ENCODE data around the gene SPECC1.
"Not testable (repeated sequence)": the region's sequence is repeated elsewhere in the genome, so short reads cannot be mapped to it uniquely, and the experiment has no call there.

The SPECC1 gene

DNA sequence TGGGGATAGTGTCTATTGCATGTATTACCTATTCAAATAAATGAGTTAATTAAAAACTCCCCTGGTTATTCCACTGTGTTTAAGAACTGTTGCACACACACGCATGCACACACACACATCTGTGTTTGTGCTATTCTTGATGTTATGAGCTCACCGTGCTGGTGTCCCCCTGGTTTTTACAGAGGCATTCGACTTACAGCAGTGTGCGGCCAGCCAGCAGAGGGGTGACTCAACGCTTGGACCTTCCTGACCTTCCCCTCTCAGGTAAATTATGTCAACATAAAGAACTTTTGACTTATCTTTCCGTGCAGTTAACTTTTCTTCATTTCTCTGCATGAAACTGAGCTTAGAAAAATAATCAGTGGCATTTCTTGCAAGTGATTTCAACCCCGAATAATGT is 244.2 kb downstream of the SPECC1 start:
- DNase-seq = no peak

GRCh38 chr17:20254541-20254940 is 245.4 kb downstream of the SPECC1 start:
- DNase-seq = no peak

- no peak for DNase-seq
Observed at GRCh38 chr17:20256144-20256543, 247.0 kb downstream of the SPECC1 start.

DNA sequence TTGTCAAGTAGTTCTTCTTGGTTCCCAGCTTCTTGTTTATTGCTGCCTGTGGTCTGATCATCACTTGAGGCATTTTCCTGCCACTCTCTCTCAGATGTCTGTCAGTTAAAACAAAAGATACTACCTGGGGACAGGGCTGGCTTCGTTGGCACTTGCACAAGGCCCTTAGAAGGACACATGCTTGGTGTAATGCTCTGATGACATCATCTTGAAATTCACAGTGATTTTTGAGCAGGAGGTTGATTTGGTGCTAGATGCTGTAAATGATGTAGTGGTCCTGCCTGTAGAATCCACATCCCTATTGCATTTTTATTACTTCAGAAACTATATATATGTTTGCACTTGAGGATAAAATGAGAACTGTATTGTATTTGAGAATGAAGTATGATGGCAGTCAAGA is 247.8 kb downstream of the SPECC1 start:
- DNase-seq = no peak

GRCh38 chr17:20257798-20258197 is 248.6 kb downstream of the SPECC1 start:
- no peak for DNase-seq

- no peak for DNase-seq
Observed at GRCh38 chr17:20259668-20260067, 250.5 kb downstream of the SPECC1 start.

GRCh38 chr17:20260268-20260667 is 251.1 kb downstream of the SPECC1 start:
- DNase-seq = no peak

GRCh38 chr17:20262226-20263114 is 253.3 kb downstream of the SPECC1 start:
- no peak for DNase-seq

DNA sequence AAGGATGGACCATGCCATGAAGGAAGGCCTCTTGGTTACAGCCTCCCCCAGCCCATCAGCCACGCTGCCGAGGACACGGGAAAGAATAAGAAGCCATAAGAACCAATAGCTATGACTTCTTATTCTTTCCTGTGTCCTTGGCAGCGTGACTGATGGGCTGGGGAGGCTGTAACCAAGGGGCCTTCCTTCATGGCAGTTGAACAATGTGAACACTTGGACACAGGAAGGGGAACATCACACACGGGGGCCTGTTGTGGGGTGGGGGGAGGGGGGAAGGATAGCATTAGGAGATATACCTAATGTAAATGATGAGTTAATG is 253.9 kb downstream of the SPECC1 start:
- DNase-seq = not testable (repeated sequence)

- no peak for DNase-seq
Observed at GRCh38 chr17:20263595-20263994, 254.4 kb downstream of the SPECC1 start.

- DNase-seq = no peak
Observed at GRCh38 chr17:20264996-20265395, 255.8 kb downstream of the SPECC1 start.

DNA sequence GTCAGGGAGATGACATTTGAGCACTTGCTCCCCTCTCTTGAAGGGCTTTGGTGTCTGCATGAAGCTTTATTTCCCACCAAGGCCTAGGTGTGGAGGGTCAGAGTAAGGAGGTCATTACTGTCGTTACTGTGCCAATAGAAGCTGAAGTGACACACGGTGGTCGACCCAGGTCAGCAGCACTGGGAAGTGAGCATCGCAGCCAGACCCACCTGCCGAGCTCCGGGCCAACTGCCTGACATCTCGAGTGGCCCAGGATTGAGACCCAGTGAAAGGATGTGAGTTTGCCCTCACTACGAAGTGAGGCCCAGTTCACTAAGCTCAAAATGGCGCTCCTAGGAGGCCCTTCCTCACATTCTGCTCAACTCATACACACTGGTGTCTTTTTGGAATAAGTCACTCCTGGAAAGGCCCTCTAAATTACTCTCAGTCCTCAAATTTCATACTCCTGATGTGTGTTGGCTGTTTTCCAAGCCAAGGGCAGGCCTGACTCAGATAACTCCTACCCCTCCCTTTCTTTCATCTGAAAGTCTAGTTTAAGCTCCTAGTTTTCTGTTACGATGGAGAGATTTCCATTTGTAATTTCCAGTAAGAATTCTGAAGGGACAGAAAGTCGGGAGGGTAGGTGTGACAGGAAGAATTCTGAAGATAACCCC is 257.8 kb downstream of the SPECC1 start:
- DNase-seq = no peak

DNA sequence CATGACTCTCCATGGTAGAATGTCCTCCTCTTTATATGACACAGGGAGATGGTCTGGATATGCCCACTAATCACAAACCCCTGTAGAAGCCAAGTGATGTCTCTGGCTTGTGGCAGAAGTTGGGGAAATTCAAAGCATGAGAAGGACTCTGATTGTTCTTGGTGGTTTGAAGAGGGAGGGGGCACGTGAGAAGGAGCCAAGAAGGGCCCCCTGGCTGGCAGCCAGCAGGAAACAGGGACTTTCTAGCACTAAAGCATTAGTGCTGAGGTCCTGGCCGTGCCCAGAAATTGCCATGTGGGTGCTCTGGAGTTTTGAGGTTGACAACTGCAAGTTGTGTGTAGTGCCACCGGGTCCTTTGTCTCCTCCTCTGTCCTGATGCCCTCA is 258.3 kb downstream of the SPECC1 start:
- DNase-seq = no peak

GRCh38 chr17:20270369-20270768 is 261.2 kb downstream of the SPECC1 start:
- DNase-seq = no peak

DNA sequence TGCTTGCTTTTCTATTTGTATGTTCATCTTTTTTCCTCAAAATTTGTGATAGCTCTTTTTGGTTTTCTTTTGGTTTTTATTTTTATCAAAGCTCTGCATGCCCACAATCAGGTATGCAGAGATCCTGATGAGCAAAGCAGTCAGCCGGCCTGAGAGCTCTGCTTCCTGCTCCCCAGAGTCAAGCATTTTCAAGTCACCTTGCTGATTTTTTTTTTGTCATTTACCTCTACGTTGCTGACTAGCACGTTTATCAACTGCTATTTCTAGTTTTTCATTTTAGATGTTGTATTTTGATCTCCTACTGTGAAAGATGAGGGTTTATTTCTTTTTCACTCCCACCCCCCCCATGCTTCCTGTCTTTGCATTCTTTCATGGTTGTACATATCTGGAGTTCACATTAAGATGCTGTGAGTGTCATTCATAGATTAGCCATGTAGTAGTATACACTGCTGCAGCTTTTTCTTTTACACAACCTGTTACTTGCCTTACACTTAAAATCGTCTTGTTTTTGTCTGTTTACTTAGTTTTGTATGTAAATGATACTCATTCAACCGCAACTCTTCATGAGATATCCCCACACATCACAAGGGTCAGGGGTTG is 262.0 kb downstream of the SPECC1 start:
- DNase-seq = no peak

GRCh38 chr17:20273741-20274500 is 264.8 kb downstream of the SPECC1 start:
- DNase-seq = no peak

DNA sequence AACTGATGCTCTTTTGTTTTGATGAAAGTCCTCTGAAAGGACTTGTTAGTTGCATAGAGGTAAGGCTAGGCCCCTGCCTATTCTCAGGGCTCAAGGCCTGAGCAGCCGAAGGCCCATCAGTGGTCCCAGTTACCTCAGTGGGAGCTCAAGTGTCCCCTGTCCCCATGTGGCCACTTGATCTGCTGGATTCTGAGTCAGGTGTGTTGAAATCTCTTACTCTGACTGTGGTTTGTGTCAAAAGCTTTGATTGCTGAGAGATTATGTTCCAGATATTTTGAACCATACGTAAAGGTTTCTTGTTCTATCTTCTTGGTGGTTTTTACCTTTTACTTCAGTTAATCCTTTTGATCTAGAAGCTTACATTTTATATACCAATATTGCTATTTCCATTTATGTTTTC is 266.5 kb downstream of the SPECC1 start:
- no peak for DNase-seq

DNA sequence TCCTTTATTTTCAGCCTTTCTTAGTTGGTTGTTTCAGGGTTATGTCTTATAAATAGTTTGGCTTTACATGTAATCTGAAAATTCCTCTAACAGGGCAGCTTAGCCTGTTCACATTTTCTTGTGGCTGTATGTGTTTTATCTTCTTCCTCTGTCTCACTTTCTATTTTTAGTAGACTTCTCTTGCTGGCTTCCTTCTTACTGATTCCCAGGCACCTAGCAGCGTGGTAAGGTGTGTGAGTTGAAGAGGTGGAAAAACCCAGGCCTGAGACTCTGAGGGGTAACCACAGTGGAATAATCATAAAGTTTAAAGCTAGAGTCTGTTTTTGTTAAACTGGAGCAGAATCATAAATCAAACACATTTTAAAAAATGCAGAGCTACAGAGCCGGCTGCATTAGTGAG is 267.3 kb downstream of the SPECC1 start:
- no peak for DNase-seq

DNA sequence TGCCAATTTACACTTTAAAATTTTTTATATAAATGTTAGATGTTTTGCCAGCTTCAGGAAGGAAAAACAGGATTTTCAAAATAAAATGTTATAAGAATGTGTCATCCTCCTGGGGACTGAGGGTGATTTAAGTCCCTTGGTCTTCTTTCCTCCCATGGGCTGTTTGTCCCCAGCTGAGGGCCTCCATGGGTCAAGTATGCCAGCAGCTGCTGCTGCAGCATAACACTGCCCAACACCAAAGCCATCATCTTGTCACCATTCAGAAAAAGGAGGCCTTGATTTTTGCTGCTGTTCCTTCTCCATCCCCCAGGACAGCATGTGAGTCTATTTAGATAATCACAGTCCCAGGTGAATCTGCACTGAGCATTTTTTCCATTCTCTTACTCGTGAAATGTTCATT is 269.6 kb downstream of the SPECC1 start:
- no peak for DNase-seq

GRCh38 chr17:20279631-20280030 is 270.5 kb downstream of the SPECC1 start:
- DNase-seq = no peak

GRCh38 chr17:20280051-20280450 is 270.9 kb downstream of the SPECC1 start:
- DNase-seq = no peak

DNA sequence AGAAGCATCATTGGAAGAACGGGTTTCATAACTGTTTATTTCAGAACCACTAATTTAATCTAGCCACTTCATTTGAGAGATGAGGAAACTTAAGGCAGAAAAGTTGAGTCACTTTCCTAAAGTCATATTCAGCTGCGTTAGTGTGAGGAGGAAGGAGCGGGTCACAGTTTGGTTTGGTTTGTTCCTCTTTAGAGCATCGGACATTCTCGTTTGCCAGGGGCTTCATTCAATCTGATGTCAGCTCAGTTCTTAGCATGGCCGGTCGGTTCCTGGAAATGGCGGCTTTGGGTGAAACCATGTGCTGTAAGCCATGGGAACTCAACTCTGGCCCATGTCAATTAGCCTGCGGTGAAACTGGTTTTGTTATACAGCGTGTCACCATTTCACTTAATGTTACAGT is 271.7 kb downstream of the SPECC1 start:
- no peak for DNase-seq

DNA sequence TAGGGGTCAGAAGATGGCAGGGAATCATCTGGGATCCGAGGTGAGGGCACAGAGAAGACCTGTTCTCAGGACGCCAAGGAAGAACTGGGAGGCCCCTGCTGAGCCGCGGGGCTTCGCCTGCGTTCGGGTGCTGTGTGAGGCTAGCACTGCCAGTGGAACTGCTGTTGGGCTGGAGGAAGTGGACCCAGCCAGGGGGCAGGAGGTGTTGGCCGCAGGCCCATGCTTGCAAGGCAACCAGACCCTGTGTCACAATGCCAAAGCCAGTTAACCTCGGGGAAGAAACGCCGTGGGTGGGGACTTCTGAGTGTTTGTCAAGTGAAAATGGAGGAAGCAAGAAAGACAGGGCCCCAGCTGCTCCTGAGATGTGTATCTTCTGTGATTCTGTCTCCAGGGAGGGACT is 272.7 kb downstream of the SPECC1 start:
- DNase-seq = no peak
